K562 (cell line): ENCODE data around the gene C6orf15. TPM values are rescaled to one million over a fixed set of nuclear protein-coding genes. Genes with fewer than 3 reads are reported as not detected.

ENCODE experiments used
- ATAC-seq: fragments of 200-7000 bp; cut with Tn5 transposase; 3 replicates; pipeline ENCODE4 v1.9.1; 2020; ENCODE audit warnings: moderate library complexity
- BruUV-seq: library from RNA; stranded (reverse); fragments of 400-500 nt; replicated peaks from 2 replicates; lab custom pipeline; 2021; lab: Mats Ljungman, UMichigan
- CTCF ChIA-PET: fragments of 300-600 bp; formaldehyde crosslinking; extraction: SDS; loops from one replicate; lab custom pipeline; 2021; ENCODE audit warnings: low intra/inter-chr PET ratio; lab: Yijun Ruan, JAX
- POLR2A ChIA-PET: fragments of 300-600, 350-650 bp; sonication (Branson Sonifier 250); formaldehyde crosslinking; extraction: SDS; loops from one replicate; lab custom pipeline; 2021; ENCODE audit warnings: antibody characterized with exemption, inconsistent platforms; lab: Yijun Ruan, JAX
- DNase-seq, 4 experiments: peaks; one replicate each; pipeline versions ENCODE4 v3.0.0 to v3.0.0-alpha.2; 2011 to 2018; ENCODE audit warnings: low spot score in 3 of 4, mixed read lengths in 3 of 4; ENCODE audit errors: extremely low read depth in 1 of 4
- FAIRE-seq: peaks from 2 replicates; lab custom pipeline; 2011; peaks lifted over from hg19 to GRCh38; lab: Jason Lieb, UNC
- H2AFZ ChIP-seq: 2 replicates; pipeline ENCODE4 v1.6.0; 2011; ENCODE audit warnings: low read depth, low read length, control low read depth, inconsistent platforms
- H3K27ac ChIP-seq: fragments of 200-600 bp; 3 replicates; pipeline ENCODE4 v1.8.0; 2011; ENCODE audit warnings: low read depth, mild to moderate bottlenecking, control low read depth, inconsistent platforms, low read length, moderate library complexity, mixed read lengths; ENCODE audit errors: extremely low read depth
- H3K27me3 ChIP-seq, 2 experiments: fragments of 300-600 bp in 1 of 2; 2 replicates in 1 of 2; 3 replicates in 1 of 2; pipeline versions ENCODE4 v1.6.0 to v1.8.0; 2011; ENCODE audit warnings: inconsistent platforms in 2 of 2, low read length in 2 of 2, mild to moderate bottlenecking in 1 of 2, mixed read lengths in 1 of 2, moderate library complexity in 1 of 2; ENCODE audit not compliant: control insufficient read depth in 2 of 2, insufficient read depth in 2 of 2
- H3K36me3 ChIP-seq: fragments of 300-600 bp; 3 replicates; pipeline ENCODE4 v1.8.0; 2011; ENCODE audit warnings: mild to moderate bottlenecking, low read length, inconsistent platforms; ENCODE audit not compliant: control insufficient read depth, insufficient read depth
- H3K4me1 ChIP-seq, 2 experiments: fragments of 200-600 bp in 1 of 2; replicated peaks in 1 of 2; 2 replicates in 1 of 2; 3 replicates in 1 of 2; pipeline versions ENCODE4 v1.5.1 to v1.8.0; 2011; ENCODE audit warnings: inconsistent platforms in 2 of 2, low read length in 2 of 2, mild to moderate bottlenecking in 1 of 2, mixed read lengths in 1 of 2, moderate library complexity in 1 of 2; ENCODE audit not compliant: control insufficient read depth in 2 of 2, insufficient read depth in 2 of 2
- H3K4me2 ChIP-seq: 2 replicates; pipeline ENCODE4 v1.6.1; 2011; ENCODE audit warnings: low read length, control low read depth, inconsistent platforms, mixed read lengths; ENCODE audit not compliant: insufficient read depth
- H3K4me3 ChIP-seq: fragments of 200-600 bp; sonication (generic), shearing (Covaris generic); 2 replicates; pipeline ENCODE4 v1.5.1; 2016; ENCODE audit warnings: control low read depth, inconsistent platforms
- H3K79me2 ChIP-seq: fragments of 200-600 bp; 3 replicates; pipeline ENCODE4 v1.8.0; 2011; ENCODE audit warnings: low read length, inconsistent platforms; ENCODE audit not compliant: control insufficient read depth, insufficient read depth
- H3K9ac ChIP-seq, 2 experiments: 2 replicates each; pipeline versions ENCODE4 v1.6.0 to v1.6.1; 2011; ENCODE audit warnings: low read depth in 2 of 2, low read length in 2 of 2, control low read depth in 1 of 2, inconsistent platforms in 1 of 2, mild to moderate bottlenecking in 1 of 2, mixed read lengths in 1 of 2; ENCODE audit not compliant: insufficient read depth in 1 of 2
- H3K9me1 ChIP-seq: one replicate; pipeline ENCODE4 v1.6.0; 2011; ENCODE audit warnings: inconsistent platforms, mild to moderate bottlenecking, low read length, moderate library complexity; ENCODE audit not compliant: control insufficient read depth, insufficient read depth
- H3K9me3 ChIP-seq: replicated peaks from 2 replicates; pipeline ENCODE4 v1.5.1; 2011; ENCODE audit warnings: low read depth, low read length, inconsistent platforms; ENCODE audit not compliant: control insufficient read depth, insufficient read depth
- H4K20me1 ChIP-seq: replicated peaks from 2 replicates; pipeline ENCODE4 v1.6.1; 2011; ENCODE audit warnings: low read length, inconsistent platforms, mixed read lengths; ENCODE audit not compliant: control insufficient read depth, insufficient read depth
- CREB3 ChIP-seq: fragments of 450-650 bp; conservative IDR thresholded peaks from 2 replicates; pipeline ENCODE4 v1.6.1; 2016; ENCODE audit warnings: missing genetic modification characterization, low read depth, mild to moderate bottlenecking, missing compliant biosample characterization, moderate library complexity
- MAFG ChIP-seq: fragments of 450-650 bp; conservative IDR thresholded peaks from 2 replicates; pipeline ENCODE4 v1.6.1; 2016; ENCODE audit warnings: missing genetic modification characterization, missing compliant biosample characterization
- ZNF644 ChIP-seq: fragments of 200-800 bp; sonication (Bioruptor generic); IDR thresholded peaks from 2 replicates; pipeline ENCODE4 v1.6.1; 2016; ENCODE audit warnings: low read depth, missing genetic modification characterization, missing compliant biosample characterization
- WGBS: fragments of 100-300 bp; shearing (Covaris generic); methylation state at CpG from one replicate; pipeline ENCODE4 v1.1.6; 2016; ENCODE audit warnings: low coverage, mixed read lengths; ENCODE audit not compliant: insufficient coverage; ENCODE audit errors: missing lambda C conversion rate; 5-methylcytosine and 5-hydroxymethylcytosine counted together
- in situ Hi-C: fragments of 300-500 bp; cut with MboI; formaldehyde crosslinking; loops from 4 replicates; pipeline ENCODE4 v1.15.0; 2018; ENCODE audit warnings: inconsistent platforms, mixed read lengths
- intact Hi-C: fragments of 100-400 bp; cut with micrococcal nuclease; formaldehyde crosslinking; loops from 2 replicates; pipeline ENCODE4 v1.14.2; 2022
- polyA plus RNA-seq, 8 experiments: library from polyadenylated mRNA; depleted of rRNA in 4 of 8; stranded (reverse) in 5 of 8; unstranded in 3 of 8; fragments of >200 nt; fragmentation: Nextera tagmentation in 2 of 8; fragmentation: Illumina TruSeq in 1 of 8; extraction: Ambion mirVana in 2 of 8; extraction: Trizol in 1 of 8; gene quantifications; 2 replicates each; pipeline versions ENCODE4 v1.2.1 to v1.2.3, GENCODE V29; 2011 to 2014; ENCODE audit warnings: inconsistent platforms in 1 of 8, missing spikeins in 1 of 8
- total RNA-seq, 7 experiments: library from RNA; depleted of rRNA in 6 of 7; stranded (reverse); fragments of >200 nt in 6 of 7; fragmentation: Illumina TruSeq in 2 of 7; extraction: Trizol in 2 of 7; gene quantifications; 2 replicates each; pipeline versions ENCODE4 v1.2.1 to v1.2.3, GENCODE V29; 2011 to 2021; ENCODE audit warnings: low replicate concordance in 1 of 7

C6orf15 gene
- total and polyA plus RNA-seq, 9 of the 15 experiments (the other 6 are each of a cell fraction or from before 2014, with no cell fraction given): not detected

GRCh38 chr6:31152781-31153180 lies 40.4 kb upstream of the C6orf15 start:
- no peak overlapping the region for H3K27ac ChIP-seq
- H3K9me1 ChIP-seq: no peaks in the 10 kb centered on the region
- DNase-seq (no peak), FAIRE-seq (no peak), ATAC-seq (no peak)
- no peak for TF ChIP-seq CREB3
- no peak for TF ChIP-seq MAFG (tag)
- no peak for TF ChIP-seq ZNF644 (tag)
- H4K20me1 ChIP-seq: no peaks in the 10 kb centered on the region
- ChIA-PET POLR2A (interaction anchor here (0.7 kb wide), 1 partner anchor 638 kb away, joined by 4 read pairs; no protein-coding TSS in a partner anchor), CTCF (interaction anchor here (0.6 kb wide), 1 partner anchor 21 kb away, joined by 3 read pairs; no protein-coding TSS in a partner anchor)
- peaks cover 7 to 16% of the 10 kb centered on the region in 2 experiments; a peak in 4 of 5 replicates for H3K4me1 ChIP-seq
- H3K4me2 ChIP-seq: no peak overlapping the region
- no peak overlapping the region for H3K4me3 ChIP-seq
- H3K9ac ChIP-seq: peak overlapping the region in 1 of 2 experiments; percentile 81; a peak in 2 of 4 replicates
- intact Hi-C loops: no loop called here
- no peaks in the 10 kb centered on the region for H3K27me3 ChIP-seq
- peaks cover 56% of the 10 kb centered on the region; the same call in 2 of the 3 replicates for H3K36me3 ChIP-seq
- in situ Hi-C loops: no loop called here
- WGBS: 78% methylated on average over 7 of the region's 7 CpGs
- peaks cover 8% of the 10 kb centered on the region; the same call in 2 of the 3 replicates for H3K79me2 ChIP-seq
- no peaks in the 10 kb centered on the region for H3K9me3 ChIP-seq
- H2AFZ ChIP-seq: no peak overlapping the region
- no TSS peak for BruUV-seq
